ENCODE measurements around the gene MYH7.

Gene MYH7

DNA sequence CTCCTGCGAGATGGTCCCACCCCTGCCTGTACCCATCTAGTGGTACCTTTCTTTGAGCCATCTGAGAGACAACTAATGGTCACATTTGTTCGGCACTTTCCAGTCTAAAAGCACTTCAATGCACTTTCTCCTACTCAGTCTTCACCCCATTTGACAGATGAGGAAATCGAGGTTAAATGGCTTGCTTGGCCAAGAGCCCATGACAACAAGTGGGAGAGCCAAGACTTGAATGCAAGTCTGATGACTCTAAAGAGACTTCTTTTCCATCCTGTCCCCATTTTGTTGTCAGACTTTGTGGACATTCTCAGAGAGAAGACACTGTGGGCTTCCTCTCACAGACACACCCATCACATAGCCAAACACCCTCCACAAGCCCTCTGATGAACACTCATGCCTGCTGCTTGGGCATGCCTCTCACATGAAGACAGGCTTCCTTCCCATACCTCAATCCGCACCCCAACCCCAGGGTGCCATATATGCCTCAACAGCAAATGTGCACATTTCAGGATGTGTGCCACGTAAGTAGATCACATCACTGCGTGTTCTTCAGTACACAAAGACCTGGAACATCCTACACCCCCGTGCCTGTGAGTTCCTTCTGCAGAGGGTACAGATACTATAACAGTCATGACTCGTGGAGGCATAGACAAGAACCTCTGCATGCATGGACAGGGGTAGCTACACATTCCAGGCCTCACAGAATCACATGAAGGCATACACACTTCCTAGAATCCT lies 805 bp downstream of the MYH7 start:
- peaks cover 28% of the 10 kb centered on the region for H3K4me1 ChIP-seq
- H2AFZ ChIP-seq = no peak overlapping the region
- no peaks in the 10 kb centered on the region for H3K79me2 ChIP-seq
- H3K27me3 ChIP-seq (ENCODE audit: control insufficient read depth, insufficient read depth, low read length) = no peaks in the 10 kb centered on the region
- no peaks in the 10 kb centered on the region for H3K9me3 ChIP-seq (ENCODE audit: control insufficient read depth, low read length)
- no peak overlapping the region for H3K4me3 ChIP-seq (ENCODE audit: low read depth, low read length)
- H3K4me2 ChIP-seq (ENCODE audit: low read length) = no peak overlapping the region
- no peak overlapping the region for H3K9ac ChIP-seq
- H3K27ac ChIP-seq = no peak overlapping the region
- H3K36me3 ChIP-seq (ENCODE audit: control insufficient read depth, insufficient read depth, low read length) = no peaks in the 10 kb centered on the region
- TF ChIP-seq, protein P1, sequence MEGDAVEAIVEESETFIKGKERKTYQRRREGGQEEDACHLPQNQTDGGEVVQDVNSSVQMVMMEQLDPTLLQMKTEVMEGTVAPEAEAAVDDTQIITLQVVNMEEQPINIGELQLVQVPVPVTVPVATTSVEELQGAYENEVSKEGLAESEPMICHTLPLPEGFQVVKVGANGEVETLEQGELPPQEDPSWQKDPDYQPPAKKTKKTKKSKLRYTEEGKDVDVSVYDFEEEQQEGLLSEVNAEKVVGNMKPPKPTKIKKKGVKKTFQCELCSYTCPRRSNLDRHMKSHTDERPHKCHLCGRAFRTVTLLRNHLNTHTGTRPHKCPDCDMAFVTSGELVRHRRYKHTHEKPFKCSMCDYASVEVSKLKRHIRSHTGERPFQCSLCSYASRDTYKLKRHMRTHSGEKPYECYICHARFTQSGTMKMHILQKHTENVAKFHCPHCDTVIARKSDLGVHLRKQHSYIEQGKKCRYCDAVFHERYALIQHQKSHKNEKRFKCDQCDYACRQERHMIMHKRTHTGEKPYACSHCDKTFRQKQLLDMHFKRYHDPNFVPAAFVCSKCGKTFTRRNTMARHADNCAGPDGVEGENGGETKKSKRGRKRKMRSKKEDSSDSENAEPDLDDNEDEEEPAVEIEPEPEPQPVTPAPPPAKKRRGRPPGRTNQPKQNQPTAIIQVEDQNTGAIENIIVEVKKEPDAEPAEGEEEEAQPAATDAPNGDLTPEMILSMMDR (IDR thresholded peaks at IDR 0.05) = no peak

DNA sequence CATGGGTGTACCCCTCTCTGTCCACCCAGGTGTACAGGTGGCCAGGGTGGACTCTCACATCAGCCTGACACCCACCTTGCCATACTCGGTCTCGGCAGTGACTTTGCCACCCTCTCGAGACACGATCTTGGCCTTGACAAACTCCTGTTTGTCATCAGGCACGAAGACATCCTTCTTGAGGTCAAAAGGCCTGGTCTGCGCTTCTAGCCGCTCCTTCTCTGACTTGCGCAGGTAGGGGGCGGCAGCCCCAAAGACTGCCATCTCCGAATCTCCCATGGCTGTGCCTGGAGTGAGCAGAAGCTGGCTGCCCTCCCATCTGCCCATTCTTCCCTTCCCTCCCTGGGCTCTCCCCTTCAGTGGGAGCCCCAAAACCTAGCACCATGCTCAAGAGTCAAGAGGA lies 2.0 kb downstream of the MYH7 start:
- no peak overlapping the region for H3K4me3 ChIP-seq (ENCODE audit: low read depth, low read length)
- no peak overlapping the region for H3K27ac ChIP-seq

GRCh38 chr14:23432946-23433345 lies 2.5 kb downstream of the MYH7 start:
- Histone ChIP-seq H3K36me3 (ENCODE audit: control insufficient read depth, insufficient read depth, low read length) (no peaks in the 10 kb centered on the region), H3K27ac (no peak overlapping the region), H3K79me2 (no peaks in the 10 kb centered on the region), H3K4me1 (peaks cover 20% of the 10 kb centered on the region), H3K4me3 (ENCODE audit: low read depth, low read length) (no peak overlapping the region), H3K9me3 (ENCODE audit: control insufficient read depth, low read length) (no peaks in the 10 kb centered on the region), H3K4me2 (ENCODE audit: low read length) (no peak overlapping the region), H2AFZ (no peak overlapping the region), H3K9ac (no peak overlapping the region), H3K27me3 (ENCODE audit: control insufficient read depth, insufficient read depth, low read length) (no peaks in the 10 kb centered on the region)
- TF ChIP-seq, protein P1 (IDR thresholded peaks at IDR 0.05) = no peak

More for the DNA sequence above, 2.0 kb downstream of the MYH7 start:
- Histone ChIP-seq H3K4me2 (ENCODE audit: low read length) (no peak overlapping the region), H3K36me3 (ENCODE audit: control insufficient read depth, insufficient read depth, low read length) (no peaks in the 10 kb centered on the region), H3K9ac (no peak overlapping the region), H2AFZ (no peak overlapping the region), H3K79me2 (no peaks in the 10 kb centered on the region), H3K27me3 (ENCODE audit: control insufficient read depth, insufficient read depth, low read length) (no peaks in the 10 kb centered on the region), H3K9me3 (ENCODE audit: control insufficient read depth, low read length) (no peaks in the 10 kb centered on the region), H3K4me1 (peaks cover 25% of the 10 kb centered on the region)
- TF ChIP-seq, protein P1 (IDR thresholded peaks at IDR 0.05) = no peak

- Histone ChIP-seq H3K27ac (no peak overlapping the region), H3K27me3 (ENCODE audit: control insufficient read depth, insufficient read depth, low read length) (no peaks in the 10 kb centered on the region), H3K4me2 (ENCODE audit: low read length) (no peak overlapping the region), H3K79me2 (no peaks in the 10 kb centered on the region), H3K9ac (no peak overlapping the region), H3K4me3 (ENCODE audit: low read depth, low read length) (no peak overlapping the region), H3K4me1 (peaks cover 14% of the 10 kb centered on the region), H3K36me3 (ENCODE audit: control insufficient read depth, insufficient read depth, low read length) (no peaks in the 10 kb centered on the region), H2AFZ (no peak overlapping the region), H3K9me3 (ENCODE audit: control insufficient read depth, low read length) (no peaks in the 10 kb centered on the region)
- TF ChIP-seq, protein P1 (IDR thresholded peaks at IDR 0.05) = no peak
These were observed 3.1 kb downstream of the MYH7 start for GRCh38 chr14:23432102-23432925.
